Suprapubic skin (tissue), 4 donors: ENCODE measurements around the gene SERTM1. TPM values are rescaled to one million over a fixed set of nuclear protein-coding genes. Genes with fewer than 3 reads are reported as not detected.

ENCODE experiments used
- DNase-seq, 2 donors: peaks; one replicate each; pipeline ENCODE4 v3.0.0-alpha.2; 2019; ENCODE audit warnings: low spot score in 2 of 2
- H3K27ac ChIP-seq: fragments of 200-600 bp; sonication (generic); one replicate; pipeline ENCODE4 v1.5.1; 2019
- H3K27me3 ChIP-seq: fragments of 200-600 bp; sonication (generic); one replicate; pipeline ENCODE4 v1.5.1; 2019
- H3K36me3 ChIP-seq: fragments of 200-600 bp; sonication (generic); one replicate; pipeline ENCODE4 v1.5.1; 2019
- H3K4me1 ChIP-seq: fragments of 200-600 bp; sonication (generic); one replicate; pipeline ENCODE4 v1.5.1; 2019
- H3K4me3 ChIP-seq: fragments of 200-600 bp; sonication (generic); one replicate; pipeline ENCODE4 v1.5.1; 2019; ENCODE audit warnings: mild to moderate bottlenecking
- H3K9me3 ChIP-seq: fragments of 200-600 bp; sonication (generic); one replicate; pipeline ENCODE4 v1.5.1; 2019
- CTCF ChIP-seq, 2 donors: fragments of 200-600 bp in 1 of 2; fragments of 450-650 bp in 1 of 2; sonication (generic) in 1 of 2; IDR thresholded peaks; one replicate each; pipeline ENCODE4 v1.5.1; 2016 to 2019; ENCODE audit warnings: antibody characterized with exemption in 2 of 2, mild to moderate bottlenecking in 1 of 2, moderate library complexity in 1 of 2
- EP300 ChIP-seq: sonication (generic); formaldehyde crosslinking; IDR thresholded peaks from one replicate; pipeline ENCODE4 v1.6.1; 2017; ENCODE audit warnings: antibody characterized with exemption
- POLR2A ChIP-seq, 2 donors: fragments of 450-650 bp; IDR thresholded peaks; one replicate each; pipeline ENCODE4 v1.6.1; 2017; ENCODE audit warnings: antibody characterized with exemption in 2 of 2, mild to moderate bottlenecking in 2 of 2, moderate library complexity in 2 of 2
- POLR2AphosphoS5 ChIP-seq, 3 donors: sonication (generic); formaldehyde crosslinking; IDR thresholded peaks; one replicate each; pipeline ENCODE4 v1.6.1; 2017; ENCODE audit warnings: antibody characterized with exemption in 3 of 3
- WGBS: methylation state at CpG from one replicate; pipeline ENCODE4 v1.1.5; 2018; 5-methylcytosine and 5-hydroxymethylcytosine counted together
- total RNA-seq, 4 donors: library from RNA; depleted of rRNA; stranded (reverse); fragments of >200 nt; gene quantifications; one replicate each; pipeline ENCODE4 v1.1.0, GENCODE V29; 2016

The SERTM1 gene
- total RNA-seq, 4 donors from 2014 or later = not detected

DNA sequence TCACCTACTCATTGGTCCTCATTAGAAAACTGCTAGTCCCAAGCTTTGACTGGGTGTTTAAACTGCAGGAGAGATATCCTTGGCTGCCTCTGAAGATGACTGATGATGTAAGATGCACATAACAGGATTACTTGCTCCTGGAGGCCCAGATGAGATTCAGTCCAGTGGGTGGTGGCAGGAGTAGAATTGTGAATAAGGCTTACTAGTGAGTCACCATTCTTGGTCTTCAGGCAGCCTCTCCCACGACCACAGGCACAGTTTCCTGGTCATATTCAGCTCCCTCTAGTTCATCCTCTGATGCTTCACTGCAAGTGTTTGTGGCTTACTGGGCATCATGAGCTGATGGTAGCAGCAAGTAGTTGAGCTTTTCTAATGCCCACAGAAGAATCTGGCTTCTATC is 12.1 kb downstream of the SERTM1 start:
- no peak for TF ChIP-seq CTCF (IDR thresholded peaks at IDR 0.05)
- no peak for TF ChIP-seq POLR2A (IDR thresholded peaks at IDR 0.05)
- TF ChIP-seq POLR2AphosphoS5 (IDR thresholded peaks at IDR 0.05) = no peak
- TF ChIP-seq EP300 = no peak
- no peaks in the 10 kb centered on the region for H3K9me3 ChIP-seq
- H3K36me3 ChIP-seq = no peaks in the 10 kb centered on the region
- H3K4me1 ChIP-seq = no peaks in the 10 kb centered on the region
- WGBS = 50% methylated on average over 1 of the region's 1 CpG
- DNase-seq = no peak
- no peak overlapping the region for H3K4me3 ChIP-seq
- H3K27ac ChIP-seq = no peak overlapping the region
- H3K27me3 ChIP-seq = no peaks in the 10 kb centered on the region

DNA sequence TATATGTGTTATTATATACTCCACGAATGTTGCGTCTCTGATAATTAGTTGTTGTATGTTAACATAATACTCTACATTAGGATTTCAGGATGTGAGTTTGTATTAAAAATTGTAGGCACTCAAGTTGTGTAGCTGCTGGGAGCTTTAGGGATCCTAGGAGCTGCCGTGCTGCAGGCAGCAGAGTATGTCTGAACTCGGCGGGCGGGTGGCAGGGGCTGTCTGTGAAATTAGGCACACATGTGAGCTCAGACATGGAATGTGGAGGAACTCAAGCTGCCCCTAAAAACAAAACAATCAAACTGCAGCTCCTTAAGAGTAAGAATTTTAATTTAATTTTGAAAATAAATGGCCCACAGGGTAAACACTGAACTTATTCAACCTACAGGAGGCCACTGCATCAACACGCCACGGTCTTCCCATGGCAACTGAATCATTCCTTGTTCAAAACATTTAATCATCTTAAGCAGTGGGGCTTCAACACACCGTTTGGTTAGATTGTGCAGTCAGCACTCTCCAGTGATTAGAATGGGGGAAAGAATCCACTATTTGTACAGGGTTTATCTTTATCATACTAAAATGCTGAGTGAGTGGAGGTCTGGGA is 22.7 kb downstream of the SERTM1 start:
- H3K27me3 ChIP-seq = peaks cover 7% of the 10 kb centered on the region
- 65% methylated on average over 9 of the region's 9 CpGs for WGBS

DNA sequence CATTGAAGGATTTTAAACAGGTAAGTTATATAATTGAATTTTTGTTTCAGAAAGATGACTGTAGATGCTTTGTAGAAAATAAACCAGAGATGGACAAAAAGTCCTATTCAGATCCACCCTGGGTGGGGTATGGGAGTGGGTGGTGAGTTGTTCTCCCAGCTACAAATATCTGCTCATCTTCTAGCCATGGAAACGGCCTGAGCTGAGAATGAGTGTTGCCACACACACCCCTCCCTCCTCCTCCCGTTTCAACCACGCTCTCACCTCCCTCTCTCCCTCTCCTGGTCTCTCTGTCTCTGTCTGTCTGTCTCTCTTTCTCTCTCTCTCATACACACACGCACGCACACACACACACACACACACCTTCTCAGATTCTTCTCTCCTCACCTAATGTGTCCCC is 26.4 kb downstream of the SERTM1 start:
- Histone ChIP-seq H3K4me1 (no peaks in the 10 kb centered on the region), H3K27me3 (peaks cover 4% of the 10 kb centered on the region), H3K4me3 (no peak overlapping the region), H3K27ac (no peak overlapping the region), H3K9me3 (no peaks in the 10 kb centered on the region), H3K36me3 (no peaks in the 10 kb centered on the region)
- DNase-seq = no peak
- no peak for TF ChIP-seq EP300
- WGBS = 61% methylated on average over 5 of the region's 5 CpGs

More for the DNA sequence above, 22.7 kb downstream of the SERTM1 start:
- Histone ChIP-seq H3K9me3 (no peaks in the 10 kb centered on the region), H3K36me3 (no peaks in the 10 kb centered on the region), H3K4me3 (no peak overlapping the region), H3K27ac (no peak overlapping the region), H3K4me1 (no peaks in the 10 kb centered on the region)
- DNase-seq = no peak
- no peak for TF ChIP-seq EP300
- TF ChIP-seq CTCF (IDR thresholded peaks at IDR 0.05) = no peak

GRCh38 chr13:36706755-36707154 is 32.9 kb downstream of the SERTM1 start:
- Histone ChIP-seq H3K4me3 (no peak overlapping the region), H3K27ac (no peak overlapping the region), H3K36me3 (no peaks in the 10 kb centered on the region), H3K9me3 (no peaks in the 10 kb centered on the region), H3K27me3 (no peaks in the 10 kb centered on the region), H3K4me1 (no peaks in the 10 kb centered on the region)
- TF ChIP-seq CTCF (IDR thresholded peaks at IDR 0.05) (no peak), POLR2AphosphoS5 (IDR thresholded peaks at IDR 0.05) (no peak), POLR2A (IDR thresholded peaks at IDR 0.05) (no peak), EP300 (no peak)
- DNase-seq = no peak
- 35% methylated on average over 1 of the region's 1 CpG for WGBS

- no peak for TF ChIP-seq CTCF (IDR thresholded peaks at IDR 0.05)
- TF ChIP-seq EP300 = no peak
- no peak for TF ChIP-seq POLR2AphosphoS5 (IDR thresholded peaks at IDR 0.05)
- TF ChIP-seq POLR2A (IDR thresholded peaks at IDR 0.05) = no peak
- 63% methylated on average over 1 of the region's 1 CpG for WGBS
- H3K27ac ChIP-seq = no peak overlapping the region
- H3K9me3 ChIP-seq = no peaks in the 10 kb centered on the region
- H3K4me3 ChIP-seq = no peak overlapping the region
- H3K4me1 ChIP-seq = peaks cover 3% of the 10 kb centered on the region
- DNase-seq = no peak
- H3K36me3 ChIP-seq = no peaks in the 10 kb centered on the region
- H3K27me3 ChIP-seq = no peaks in the 10 kb centered on the region
Measured at GRCh38 chr13:36709136-36709890, 35.5 kb downstream of the SERTM1 start.
